ENCODE results near the gene RETREG1.
A peak's percentile ranks its signal among the peaks of the same experiment; 100 is the strongest.

RETREG1 gene

DNA sequence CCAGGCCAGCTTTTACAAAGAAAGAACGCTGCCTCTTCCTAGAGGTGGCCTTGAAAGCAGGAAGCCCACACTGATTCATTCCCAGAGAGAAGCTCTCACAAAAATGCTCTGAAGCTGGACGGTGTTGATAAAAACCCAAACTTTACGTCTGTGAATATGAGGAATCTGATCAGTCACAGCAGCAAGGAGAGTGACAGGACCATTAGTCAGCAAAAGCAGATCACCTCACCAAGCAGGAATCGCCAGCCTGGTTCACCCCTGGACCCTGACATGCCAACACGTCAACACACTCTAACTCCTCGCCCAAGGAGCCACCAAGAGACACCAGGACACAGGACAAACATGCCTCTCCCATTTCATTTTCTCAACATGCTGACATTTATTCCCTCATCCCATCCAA is 80.6 kb downstream of the RETREG1 start:
- TF ChIP-seq, protein P1, sequence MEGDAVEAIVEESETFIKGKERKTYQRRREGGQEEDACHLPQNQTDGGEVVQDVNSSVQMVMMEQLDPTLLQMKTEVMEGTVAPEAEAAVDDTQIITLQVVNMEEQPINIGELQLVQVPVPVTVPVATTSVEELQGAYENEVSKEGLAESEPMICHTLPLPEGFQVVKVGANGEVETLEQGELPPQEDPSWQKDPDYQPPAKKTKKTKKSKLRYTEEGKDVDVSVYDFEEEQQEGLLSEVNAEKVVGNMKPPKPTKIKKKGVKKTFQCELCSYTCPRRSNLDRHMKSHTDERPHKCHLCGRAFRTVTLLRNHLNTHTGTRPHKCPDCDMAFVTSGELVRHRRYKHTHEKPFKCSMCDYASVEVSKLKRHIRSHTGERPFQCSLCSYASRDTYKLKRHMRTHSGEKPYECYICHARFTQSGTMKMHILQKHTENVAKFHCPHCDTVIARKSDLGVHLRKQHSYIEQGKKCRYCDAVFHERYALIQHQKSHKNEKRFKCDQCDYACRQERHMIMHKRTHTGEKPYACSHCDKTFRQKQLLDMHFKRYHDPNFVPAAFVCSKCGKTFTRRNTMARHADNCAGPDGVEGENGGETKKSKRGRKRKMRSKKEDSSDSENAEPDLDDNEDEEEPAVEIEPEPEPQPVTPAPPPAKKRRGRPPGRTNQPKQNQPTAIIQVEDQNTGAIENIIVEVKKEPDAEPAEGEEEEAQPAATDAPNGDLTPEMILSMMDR (IDR thresholded peaks at IDR 0.05; ENCODE audit: low read length, missing control alignments): no peak

GRCh38 chr5:16534280-16534679 is 82.5 kb downstream of the RETREG1 start:
- no peak for DNase-seq (ENCODE audit: low read depth)
- H3K4me3 ChIP-seq (replicated peaks; ENCODE audit: low read depth, low read length): no peak overlapping the region
- TF ChIP-seq, protein P1 (IDR thresholded peaks at IDR 0.05; ENCODE audit: low read length, missing control alignments): no peak

More for the DNA sequence above, 80.6 kb downstream of the RETREG1 start:
- H3K4me3 ChIP-seq (replicated peaks; ENCODE audit: low read depth, low read length): no peak overlapping the region
- DNase-seq (ENCODE audit: low read depth): peak; percentile 20

GRCh38 chr5:16531063-16531648 is 85.6 kb downstream of the RETREG1 start:
- TF ChIP-seq, protein P1 (IDR thresholded peaks at IDR 0.05; ENCODE audit: low read length, missing control alignments): no peak
- H3K4me3 ChIP-seq (replicated peaks; ENCODE audit: low read depth, low read length): no peak overlapping the region
- DNase-seq (ENCODE audit: low read depth): no peak

DNA sequence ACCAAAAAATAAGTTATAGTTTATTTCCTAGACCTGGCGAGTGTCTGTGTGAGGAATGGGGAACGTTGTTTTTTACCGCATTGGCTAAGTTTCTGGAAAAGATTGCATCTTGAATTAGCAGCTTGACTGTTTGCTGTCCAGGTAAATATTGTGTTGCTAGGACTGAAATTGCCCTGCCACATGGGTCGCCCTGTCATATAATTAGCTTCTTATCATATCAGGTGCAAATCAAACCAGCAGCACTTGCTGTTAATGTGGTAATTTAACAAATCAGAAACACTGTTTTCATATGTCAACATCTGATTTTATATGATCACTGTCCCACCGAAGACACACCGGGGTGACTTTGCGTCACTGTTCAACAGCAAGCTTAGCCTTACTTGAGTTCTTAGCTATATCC is 87.5 kb downstream of the RETREG1 start:
- TF ChIP-seq, protein P1 (IDR thresholded peaks at IDR 0.05; ENCODE audit: low read length, missing control alignments): no peak
- H3K4me3 ChIP-seq (replicated peaks; ENCODE audit: low read depth, low read length): no peak overlapping the region
- no peak for DNase-seq (ENCODE audit: low read depth)

DNA sequence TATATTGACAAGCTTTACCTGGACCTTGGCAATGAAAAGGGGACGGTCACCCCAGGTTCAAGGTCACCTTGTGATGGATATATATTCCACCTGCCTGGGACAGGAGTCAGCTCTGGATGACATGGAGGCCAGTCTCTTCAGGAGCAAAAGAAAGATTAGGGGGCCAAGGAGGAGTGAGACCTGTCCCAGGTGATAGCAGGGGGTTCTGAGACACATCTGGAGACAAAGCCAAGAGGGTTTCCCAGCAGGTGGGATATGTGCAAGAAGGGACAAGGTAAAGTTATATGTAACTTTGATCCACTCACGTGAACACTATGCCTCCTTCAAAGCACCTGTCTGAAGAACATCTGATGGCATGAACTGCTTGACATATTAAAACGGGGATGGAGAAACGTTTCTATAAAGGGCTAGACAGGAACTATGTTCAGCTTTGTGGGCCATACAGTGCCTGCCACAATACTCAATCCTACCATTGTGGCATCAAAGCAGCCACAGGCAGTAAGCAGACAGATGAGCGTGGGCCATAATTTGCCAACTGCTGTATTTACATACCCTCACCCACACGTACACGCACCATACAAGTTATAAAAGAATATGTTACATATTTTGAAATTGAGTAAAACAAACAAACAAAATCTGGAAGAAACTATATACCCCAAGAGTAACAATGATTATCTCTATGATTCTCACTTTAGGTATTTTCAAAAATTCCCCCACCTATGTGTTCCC is 88.3 kb downstream of the RETREG1 start:
- H3K4me3 ChIP-seq (replicated peaks; ENCODE audit: low read depth, low read length): no peak overlapping the region
- no peak for DNase-seq (ENCODE audit: low read depth)
- TF ChIP-seq, protein P1 (IDR thresholded peaks at IDR 0.05; ENCODE audit: low read length, missing control alignments): no peak

GRCh38 chr5:16525651-16526050 is 91.1 kb downstream of the RETREG1 start:
- H3K4me3 ChIP-seq (replicated peaks; ENCODE audit: low read depth, low read length): no peak overlapping the region
- TF ChIP-seq, protein P1 (IDR thresholded peaks at IDR 0.05; ENCODE audit: low read length, missing control alignments): no peak
- no peak for DNase-seq (ENCODE audit: low read depth)
